HFF-Myc (cell line): Measurements from ENCODE around the gene GRB10.

Source experiments
- DNase-seq: peaks from one replicate; pipeline ENCODE4 v3.0.0-alpha.2; 2011; ENCODE audit warnings: low read depth; ENCODE audit errors: extremely low read depth
- H3K4me3 ChIP-seq: replicated peaks from 2 replicates; pipeline ENCODE4 v1.5.1; 2011; ENCODE audit warnings: low read depth, mild to moderate bottlenecking, control low read depth, low read length
- TF ChIP-seq, protein P1 (sequence below): IDR thresholded peaks from 2 replicates; pipeline ENCODE4 v1.5.1; 2012; ENCODE audit warnings: mild to moderate bottlenecking, low read depth, low read length, control low read depth; ENCODE audit errors: missing control alignments

Gene GRB10

DNA sequence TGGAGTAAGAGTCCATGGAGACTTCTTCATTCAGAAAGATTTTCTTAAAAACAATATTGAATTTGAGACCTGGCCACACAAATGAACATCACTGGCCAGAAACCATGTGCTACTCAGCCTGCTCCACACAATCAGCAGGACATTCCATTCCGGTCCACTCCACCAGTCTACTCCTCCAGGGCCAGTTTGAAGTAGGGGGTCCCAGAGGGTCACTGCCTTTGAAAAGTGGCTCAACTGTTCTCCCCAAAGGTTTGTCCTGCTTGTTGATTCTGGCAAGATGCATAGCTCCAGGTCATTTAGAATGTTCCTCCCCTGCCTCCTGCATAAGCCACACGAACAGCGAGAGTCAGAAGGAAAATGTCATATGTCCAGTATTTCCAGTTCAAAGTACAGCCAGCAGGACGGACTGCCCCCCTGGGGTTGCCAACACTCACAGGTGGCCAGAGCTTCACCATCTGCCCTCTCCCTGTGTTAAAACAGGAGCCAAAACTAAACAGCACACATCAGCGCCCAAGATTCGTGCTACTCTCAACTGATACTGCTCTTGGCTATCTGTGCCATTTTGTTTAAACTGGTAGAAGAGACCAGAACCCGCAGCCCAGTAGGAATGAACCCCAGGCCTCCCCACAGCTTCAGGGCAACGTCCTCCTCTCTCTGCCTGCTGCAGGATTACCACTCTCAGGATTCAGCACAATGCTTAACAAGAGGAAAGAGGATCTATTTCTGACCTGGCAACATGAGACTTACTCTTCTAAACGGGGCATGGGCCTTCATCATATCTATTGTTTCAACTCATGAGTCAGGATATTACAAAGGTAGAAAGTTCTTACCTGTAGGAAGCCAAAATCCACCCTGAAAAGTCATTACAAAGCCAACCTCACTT is 11.3 kb downstream of the GRB10 start:
- DNase-seq, result no peak
- TF ChIP-seq, protein P1, sequence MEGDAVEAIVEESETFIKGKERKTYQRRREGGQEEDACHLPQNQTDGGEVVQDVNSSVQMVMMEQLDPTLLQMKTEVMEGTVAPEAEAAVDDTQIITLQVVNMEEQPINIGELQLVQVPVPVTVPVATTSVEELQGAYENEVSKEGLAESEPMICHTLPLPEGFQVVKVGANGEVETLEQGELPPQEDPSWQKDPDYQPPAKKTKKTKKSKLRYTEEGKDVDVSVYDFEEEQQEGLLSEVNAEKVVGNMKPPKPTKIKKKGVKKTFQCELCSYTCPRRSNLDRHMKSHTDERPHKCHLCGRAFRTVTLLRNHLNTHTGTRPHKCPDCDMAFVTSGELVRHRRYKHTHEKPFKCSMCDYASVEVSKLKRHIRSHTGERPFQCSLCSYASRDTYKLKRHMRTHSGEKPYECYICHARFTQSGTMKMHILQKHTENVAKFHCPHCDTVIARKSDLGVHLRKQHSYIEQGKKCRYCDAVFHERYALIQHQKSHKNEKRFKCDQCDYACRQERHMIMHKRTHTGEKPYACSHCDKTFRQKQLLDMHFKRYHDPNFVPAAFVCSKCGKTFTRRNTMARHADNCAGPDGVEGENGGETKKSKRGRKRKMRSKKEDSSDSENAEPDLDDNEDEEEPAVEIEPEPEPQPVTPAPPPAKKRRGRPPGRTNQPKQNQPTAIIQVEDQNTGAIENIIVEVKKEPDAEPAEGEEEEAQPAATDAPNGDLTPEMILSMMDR, result no peak
- H3K4me3 ChIP-seq, result no peak overlapping the region

GRCh38 chr7:50768485-50769474 is 13.9 kb downstream of the GRB10 start:
- TF ChIP-seq, protein P1, result no peak
- no peak for DNase-seq
- H3K4me3 ChIP-seq, result no peak overlapping the region

GRCh38 chr7:50766849-50767207 is 15.9 kb downstream of the GRB10 start:
- TF ChIP-seq, protein P1, result no peak
- no peak overlapping the region for H3K4me3 ChIP-seq
- no peak for DNase-seq

GRCh38 chr7:50766106-50766848 is 16.4 kb downstream of the GRB10 start:
- H3K4me3 ChIP-seq, result no peak overlapping the region
- TF ChIP-seq, protein P1, result no peak
- no peak for DNase-seq

DNA sequence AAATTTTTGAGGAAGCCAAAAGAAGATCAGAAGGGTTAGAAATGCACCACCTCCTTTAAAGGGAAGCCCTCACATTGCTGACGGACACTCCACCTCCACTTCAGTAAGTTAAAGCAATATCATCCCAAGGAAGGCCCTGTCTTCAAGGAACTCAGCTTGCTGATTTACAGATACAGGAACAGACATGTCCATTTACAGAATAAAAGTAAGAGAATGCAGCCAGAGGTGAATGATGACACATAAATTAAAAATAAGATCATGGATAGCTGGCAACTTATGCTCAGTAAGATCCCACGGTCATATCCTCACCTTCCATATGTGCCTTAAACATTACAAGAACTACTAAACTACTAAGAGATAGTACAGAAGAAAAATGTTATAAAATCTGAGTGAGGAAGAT is 20.4 kb downstream of the GRB10 start:
- TF ChIP-seq, protein P1, result no peak
- no peak for DNase-seq
- no peak overlapping the region for H3K4me3 ChIP-seq

- TF ChIP-seq, protein P1, result no peak
- no peak overlapping the region for H3K4me3 ChIP-seq
- no peak for DNase-seq
Measured at GRCh38 chr7:50761713-50762112, 21.0 kb downstream of the GRB10 start.
